ENCODE data around the gene RBFOX2.

RBFOX2 gene

DNA sequence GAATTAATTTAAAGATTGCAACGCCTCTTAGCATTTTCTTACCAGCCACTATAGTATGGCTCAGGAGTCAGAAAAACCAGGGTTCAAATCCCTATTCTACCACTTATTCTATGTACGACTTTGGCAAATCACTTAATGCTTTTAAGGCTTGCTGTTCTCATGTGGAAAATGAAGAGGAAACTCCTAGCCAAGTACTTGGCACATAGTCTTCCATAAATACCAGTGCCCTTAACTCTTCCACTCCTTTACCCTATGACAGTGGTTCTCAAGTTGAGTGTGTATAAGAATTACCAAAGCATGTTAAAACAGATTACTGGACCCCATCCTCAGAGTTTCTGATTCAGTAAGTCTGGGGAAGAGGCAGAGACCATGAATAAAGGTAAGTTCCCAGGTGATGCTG lies 107.6 kb downstream of the RBFOX2 start:
- DNase-seq: no peak

DNA sequence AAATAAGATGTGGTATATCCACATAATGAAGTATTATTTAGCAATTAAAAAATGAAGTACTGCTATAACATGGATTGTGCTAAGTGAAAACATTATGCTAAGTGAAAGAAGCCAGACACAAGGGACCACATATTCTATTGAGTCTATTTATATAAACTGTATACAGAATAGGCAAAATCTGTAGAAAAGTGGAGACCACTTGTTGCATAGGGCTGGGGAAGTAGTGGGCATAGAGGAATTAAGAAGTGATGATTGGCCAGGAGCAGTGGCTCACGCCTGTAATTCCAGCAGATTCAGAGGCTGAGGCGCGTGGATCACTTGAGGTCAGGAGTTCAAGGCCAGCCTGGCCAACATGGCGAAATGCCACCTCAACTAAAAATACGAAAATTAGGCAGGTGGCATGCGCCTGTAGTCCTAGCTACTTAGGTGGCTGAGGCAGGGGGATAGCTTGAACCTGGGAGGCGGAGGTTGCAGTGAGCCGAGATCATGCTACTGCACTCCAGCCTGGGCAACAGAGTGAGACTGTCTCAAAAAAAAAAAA lies 109.6 kb downstream of the RBFOX2 start:
- no peak for DNase-seq

DNA sequence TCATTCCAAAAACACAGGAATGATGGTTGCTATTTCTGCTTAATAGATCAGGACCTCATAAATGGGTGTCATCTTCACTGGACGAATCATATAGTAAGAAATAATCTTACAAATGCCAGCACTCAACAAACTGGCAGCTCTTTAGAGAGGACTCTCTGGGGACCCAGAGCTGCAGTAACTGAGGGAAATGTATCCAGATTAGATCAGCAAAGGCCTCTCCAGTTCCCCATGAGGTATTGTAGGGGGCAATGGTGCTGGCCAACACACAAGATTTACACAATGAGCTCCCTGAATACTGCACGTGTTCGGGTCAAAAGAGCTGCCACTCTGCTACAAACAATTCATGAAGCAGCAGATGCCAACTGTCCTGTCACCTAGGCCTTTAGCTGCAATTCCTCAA lies 110.2 kb downstream of the RBFOX2 start:
- DNase-seq: no peak

DNA sequence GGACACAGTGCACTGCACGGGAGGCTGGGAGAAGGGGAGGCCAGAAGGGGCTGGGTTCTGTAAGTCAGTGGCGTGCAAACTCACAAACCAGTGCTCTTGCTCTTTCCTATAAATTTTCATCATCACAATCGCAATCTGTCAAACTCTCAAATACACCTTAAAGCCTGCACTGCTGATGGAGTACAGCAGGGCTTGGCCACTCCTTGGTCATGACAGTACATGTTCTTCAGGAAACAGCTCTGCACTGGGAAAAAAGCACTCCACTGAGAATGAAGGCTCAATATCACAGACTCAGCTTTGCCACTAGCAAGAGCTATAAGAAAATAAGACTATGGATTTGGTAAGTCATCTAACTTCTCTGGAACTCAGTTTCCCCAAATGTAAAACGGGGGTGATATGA lies 111.0 kb downstream of the RBFOX2 start:
- DNase-seq: no peak

DNA sequence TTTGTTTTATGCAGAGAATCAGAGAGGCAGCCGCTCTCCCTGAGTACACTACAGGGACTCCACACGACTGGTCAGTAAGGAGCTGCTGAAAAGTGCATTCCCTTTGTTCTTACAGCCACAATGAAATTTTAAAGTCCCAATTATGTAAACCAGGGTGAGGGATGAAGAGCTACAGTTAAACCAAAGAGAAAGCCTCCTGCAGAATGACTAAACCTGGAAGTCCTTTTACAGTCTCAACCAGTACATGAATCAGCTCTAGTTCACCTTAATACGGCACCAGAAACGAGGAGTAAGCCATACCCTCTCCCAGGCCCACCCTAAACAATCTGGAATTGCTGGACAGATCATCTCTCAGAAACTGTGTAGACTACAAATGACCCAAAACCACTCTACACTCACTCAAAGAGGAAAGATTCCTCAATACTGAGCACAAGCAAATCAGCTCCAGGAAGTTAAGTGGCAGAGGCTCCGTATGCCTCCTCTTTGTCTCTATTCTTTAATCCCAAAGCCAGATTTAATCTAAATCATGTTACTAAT lies 113.1 kb downstream of the RBFOX2 start:
- DNase-seq: no peak

DNA sequence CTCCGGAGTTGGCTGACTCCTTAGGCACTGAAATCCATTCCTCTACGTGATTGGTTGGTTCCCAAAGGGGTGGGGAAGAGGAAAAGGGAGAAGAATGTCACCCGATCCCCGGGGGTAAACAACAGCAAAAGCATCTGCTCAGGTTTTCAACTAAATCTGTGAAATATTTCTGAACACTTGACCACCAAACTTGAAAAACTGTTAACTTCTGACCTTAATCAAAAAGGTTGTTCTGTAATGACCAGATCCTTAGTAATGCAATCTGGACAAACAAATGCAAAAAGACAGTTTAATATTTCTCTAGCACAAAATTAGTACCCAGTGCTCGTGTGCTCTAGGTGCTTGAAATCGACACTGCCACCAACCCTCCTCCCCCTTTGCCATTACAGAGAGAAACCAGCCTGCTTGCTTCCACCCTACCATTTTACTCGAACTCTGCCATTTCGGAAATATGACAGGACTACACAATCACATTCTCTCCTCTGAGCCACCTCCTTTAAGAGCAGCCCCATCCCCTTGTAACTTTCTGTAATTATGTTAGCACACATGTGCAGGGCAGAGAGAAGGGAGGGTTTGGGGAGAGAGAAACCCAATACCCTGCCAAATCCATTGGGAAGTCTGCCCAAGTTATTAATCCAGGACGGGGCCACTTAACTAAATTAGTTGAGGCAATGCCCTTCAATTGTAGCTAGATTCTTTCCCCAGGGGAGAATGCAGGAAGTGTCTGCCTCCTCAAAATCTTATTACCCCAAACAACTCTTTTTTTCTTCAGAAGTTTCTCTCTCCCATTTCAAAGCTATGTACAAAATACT lies 113.8 kb downstream of the RBFOX2 start:
- peak; percentile 83 for DNase-seq

DNA sequence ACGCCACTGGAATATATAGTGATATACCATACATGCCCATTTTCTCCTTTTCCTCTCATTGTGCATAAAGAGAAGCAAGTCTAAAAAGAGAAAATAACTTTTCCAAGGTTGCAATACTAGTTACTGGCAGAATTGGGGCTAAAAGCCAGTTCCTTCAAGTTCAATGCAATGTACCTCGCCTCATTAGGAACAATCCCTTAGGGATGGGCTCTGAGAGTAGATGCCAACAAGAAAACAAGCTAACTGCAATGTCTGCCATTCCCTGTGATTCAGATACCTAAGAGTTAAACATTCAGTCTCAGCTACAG lies 114.3 kb downstream of the RBFOX2 start:
- DNase-seq: no peak

DNA sequence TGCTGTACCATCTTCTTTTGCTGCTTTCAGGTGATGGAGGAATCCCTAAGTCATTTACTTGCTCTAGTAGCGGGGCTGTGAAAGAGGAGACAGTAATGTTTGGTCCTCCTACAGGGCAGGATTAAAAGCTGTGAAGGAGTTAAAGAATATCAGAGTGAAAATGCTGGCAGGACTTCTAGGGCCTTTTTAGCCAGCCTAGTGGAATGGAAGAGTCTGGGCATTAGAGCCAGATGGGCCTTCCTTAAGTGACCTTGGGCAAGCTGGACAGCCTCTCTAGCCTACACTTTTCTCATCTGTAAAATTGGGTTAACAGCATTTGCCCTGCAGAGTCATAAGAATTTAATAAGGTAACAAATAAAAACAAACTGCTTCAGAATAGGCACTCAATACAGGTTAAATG lies 114.7 kb downstream of the RBFOX2 start:
- no peak for DNase-seq

DNA sequence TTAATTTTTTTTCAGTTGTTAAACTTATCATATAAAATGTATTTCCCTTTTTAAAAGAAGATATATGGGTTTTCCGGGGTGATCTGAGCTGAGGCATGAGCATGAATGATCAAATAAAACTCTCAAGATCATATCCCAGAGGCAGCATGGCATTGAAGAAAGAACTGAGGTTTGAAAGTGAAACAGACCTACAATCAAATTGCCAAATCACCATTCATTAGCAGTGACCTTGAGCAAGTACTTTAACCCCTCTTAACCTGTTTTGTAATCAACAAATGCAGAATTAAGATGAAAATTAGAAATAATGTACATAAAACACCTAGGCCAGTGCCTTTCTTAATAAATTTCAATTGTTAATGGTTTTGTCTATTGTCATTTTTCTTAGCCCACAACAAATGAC lies 116.0 kb downstream of the RBFOX2 start:
- no peak for DNase-seq

DNA sequence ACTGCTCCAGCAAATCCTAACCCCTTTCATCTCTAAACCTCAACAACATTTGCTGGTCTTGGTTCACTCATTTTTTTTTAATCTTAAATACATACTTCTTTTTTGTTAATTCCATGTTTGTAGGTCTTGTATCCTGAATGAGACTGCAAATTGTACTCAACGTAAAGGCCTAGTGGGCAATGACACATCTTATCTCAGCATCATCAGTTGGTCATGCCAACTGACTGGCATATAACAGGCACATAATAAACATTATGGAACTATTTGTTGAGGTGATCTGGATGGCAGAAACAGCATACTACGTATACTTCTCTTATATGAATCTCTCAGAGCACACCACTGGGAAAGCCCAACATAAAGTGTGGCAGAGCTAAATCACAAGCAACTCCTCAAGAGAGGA lies 116.7 kb downstream of the RBFOX2 start:
- no peak for DNase-seq

DNA sequence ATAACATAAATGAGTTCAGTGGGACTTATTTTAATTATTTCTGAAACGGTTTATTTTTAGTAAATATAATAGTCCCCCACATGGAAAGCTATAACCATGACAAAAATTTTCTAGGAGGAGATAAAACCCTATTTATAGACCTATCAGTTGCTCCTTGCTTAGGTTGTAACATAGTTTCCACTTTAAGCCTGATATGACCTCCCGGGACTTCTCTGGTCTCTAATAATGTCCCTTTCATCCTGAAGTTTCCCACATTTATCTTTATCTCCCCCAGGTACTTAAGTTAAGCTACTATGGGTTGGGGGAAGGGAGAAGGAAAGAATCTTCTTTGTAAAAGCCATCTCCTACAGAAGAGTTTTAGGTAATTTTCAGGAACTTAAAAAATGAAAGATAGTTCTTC lies 117.7 kb downstream of the RBFOX2 start:
- DNase-seq: no peak

DNA sequence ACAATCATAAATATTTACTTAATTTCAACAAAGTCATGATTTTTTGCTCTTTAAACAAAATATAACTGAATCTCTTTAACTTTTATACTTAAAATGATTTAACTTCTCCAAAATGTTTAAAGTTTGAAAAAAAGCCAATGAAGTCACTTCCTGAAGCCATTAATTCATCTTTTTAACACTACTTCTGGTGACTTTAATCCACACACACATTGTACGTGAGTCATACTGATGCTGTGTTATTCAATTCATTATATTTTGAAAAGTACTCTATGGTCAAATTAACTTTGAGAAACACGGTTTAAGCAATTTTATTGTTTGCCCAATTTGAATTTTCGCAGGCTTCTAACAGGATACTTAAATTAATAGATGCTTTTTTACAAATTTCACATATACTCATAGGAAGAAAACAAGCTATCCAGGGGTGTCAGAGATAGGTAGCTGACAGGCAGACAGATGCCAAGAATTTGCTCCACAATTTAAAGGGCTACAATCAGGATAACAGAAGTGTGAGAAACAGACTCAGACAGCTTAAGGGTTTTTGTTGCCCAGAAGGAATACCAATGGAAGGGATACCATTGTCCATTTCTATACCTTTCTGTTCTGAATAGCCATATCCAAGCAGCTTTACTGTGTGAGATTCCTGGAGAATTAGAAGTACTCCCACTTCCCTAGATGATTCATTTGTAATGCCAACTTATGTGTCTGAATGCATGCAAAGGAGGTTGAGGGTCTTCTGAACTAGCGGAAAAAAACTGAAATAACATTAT lies 118.4 kb downstream of the RBFOX2 start:
- no peak for DNase-seq

DNA sequence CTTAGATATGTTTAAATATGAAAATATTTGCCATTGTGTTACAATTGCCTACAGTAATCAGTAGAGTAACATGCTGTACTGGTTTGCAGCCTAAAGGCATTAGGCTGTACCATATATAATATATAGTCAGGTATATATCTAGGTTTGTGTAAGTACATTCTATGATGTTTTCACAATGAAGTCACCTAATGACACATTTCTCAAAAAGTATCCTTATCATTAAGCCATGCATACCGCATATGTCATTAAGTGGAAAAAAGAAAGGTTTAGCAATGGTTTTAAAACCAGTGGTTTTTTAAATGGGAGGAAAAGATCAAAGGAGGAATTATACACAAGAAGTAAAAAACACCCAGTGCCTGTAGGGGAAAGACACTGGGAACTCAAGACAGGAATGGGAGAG lies 122.7 kb downstream of the RBFOX2 start:
- no peak for DNase-seq

DNA sequence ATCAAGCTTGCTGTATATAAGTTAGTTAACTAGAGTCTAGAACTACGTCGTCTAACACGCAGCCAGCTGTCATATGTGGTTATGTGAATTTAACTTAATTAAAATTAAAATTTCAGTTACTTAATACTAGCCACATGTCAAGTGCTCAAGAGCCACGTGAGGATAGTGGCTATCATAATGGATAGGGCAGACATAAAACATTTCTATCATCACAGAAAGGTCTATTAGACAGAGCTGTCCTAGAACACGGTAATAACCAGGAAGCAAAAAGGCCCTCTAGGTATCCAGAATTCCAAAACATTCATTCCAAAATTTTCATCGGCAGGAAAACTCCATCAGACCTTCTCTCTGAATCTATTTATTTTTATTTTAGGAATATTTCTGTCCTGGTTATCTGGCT lies 123.9 kb downstream of the RBFOX2 start:
- DNase-seq: no peak

DNA sequence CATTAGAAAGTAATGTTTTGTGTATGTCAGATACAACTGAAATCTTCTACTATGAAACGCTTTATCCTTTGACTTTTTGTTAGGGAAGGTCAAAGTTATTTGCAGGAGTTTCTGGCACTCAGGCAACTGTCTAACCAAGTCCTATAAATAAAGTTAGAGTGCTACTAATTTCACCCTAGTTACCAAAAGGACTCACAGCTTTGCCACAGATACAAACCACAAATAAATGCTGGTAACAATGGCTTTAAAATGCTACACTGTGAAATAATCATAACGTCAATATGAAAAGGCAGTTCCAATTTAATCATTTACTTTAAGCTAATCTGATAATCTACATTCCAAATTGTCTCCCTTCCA lies 124.3 kb downstream of the RBFOX2 start:
- no peak for DNase-seq

DNA sequence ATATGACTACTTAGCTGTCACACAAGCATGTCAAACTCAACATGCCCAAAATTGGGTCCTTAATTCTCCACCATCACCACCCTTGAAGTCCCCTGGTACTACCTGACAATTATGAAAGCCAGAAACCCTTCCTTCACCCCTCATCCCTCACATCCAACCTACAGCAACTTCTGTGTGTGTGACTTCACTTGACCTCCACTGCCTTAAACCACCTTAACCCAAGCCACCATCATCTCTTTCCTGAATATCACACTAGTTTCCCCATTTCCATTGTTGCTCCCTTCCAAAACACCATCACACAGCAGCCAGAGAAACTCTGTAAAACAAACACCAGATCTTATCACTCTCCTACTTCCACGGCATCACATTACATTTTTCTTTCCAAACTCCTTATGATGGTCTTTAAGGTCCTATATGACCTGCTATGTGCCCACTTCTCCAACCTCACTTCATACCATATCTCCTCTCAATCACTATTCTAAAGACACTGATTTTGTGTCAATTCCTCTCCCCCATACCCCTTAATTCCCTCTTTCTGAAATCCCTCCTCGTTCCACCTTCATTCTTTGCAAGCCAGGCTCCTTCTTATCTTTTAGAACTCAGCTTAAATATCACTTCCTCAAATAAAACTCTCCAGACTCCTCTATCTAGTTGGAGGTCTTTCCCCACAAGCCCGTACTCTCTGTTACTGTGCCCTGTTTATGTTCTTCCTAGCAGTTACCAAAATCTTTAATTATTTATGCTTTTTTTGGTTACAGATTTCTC lies 124.9 kb downstream of the RBFOX2 start:
- no peak for DNase-seq

DNA sequence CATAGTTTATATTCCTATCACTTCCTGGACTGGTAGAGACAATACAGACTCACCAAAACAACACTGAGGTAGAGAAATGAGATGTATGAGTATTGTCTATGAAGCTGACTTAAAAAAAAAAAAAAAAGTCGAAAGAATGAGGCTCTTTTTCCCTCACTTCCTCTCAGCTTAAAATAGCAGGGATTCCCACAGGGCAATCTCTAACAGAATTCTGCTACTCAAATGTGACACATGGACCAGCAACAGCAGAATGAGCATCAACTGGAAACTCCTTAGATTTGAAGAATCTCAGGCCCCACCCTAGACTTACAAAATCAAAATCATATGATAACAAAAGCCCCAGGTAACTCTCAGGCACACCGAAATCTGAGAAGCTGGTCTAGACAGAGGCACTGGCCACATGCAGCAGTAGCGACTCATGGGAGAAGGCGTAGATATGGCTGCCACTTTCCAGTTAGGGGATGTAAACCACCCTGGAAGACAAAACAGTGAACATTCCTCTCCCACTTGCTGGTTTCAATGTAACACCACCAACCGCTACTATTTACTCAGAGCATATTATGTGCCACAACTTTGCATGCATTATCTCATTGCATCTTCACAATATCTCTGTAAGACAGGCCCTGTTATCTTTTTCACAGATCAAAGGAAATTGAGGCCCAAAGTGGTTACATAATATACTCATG lies 128.0 kb downstream of the RBFOX2 start:
- DNase-seq: no peak

DNA sequence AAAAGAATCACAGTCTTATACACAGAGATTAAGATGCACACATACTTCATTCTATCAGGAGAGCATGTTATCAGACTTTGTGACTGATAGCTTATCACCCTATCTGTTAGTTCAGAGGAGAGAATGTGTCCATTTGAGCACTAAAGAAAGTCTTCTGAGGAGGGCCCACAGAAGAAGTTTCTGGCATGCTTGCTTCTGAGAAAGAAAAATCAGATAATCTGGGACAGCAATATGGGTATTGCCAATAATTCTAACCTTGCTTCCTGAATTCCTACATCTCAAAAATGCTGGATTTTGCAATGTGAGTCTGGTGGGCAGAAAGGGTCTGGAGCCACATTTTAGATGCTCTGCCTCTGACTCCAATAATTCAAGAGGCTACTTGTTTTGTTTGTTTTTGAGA lies 128.9 kb downstream of the RBFOX2 start:
- DNase-seq: no peak

DNA sequence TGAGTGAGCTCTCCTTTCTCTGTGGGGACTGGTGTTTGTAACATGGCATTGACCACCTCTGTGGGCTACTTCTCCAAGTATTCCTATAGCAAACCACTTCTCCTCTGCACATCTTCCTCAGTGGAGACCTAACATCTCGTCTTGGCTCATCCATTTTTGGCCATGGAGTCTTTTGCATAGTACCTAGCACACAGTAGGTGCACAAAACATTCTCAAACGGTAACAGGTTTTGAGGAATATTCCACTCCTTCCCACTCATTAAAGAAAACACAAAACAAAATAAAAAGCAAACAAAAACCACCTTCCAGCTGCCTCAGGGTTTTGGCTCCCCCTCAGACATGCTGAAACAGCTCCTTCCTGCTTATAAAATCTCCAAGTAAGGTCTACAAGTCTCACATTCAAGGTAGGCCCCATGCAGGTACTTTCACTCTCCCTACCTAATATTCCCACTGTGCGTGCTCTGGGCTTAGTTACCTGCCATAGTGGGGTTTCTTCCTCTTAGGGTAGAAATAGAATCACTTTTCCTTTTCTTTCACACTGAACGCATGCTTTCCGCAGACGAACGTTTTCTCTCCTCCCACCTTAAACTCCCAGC lies 132.4 kb downstream of the RBFOX2 start:
- no peak for DNase-seq

DNA sequence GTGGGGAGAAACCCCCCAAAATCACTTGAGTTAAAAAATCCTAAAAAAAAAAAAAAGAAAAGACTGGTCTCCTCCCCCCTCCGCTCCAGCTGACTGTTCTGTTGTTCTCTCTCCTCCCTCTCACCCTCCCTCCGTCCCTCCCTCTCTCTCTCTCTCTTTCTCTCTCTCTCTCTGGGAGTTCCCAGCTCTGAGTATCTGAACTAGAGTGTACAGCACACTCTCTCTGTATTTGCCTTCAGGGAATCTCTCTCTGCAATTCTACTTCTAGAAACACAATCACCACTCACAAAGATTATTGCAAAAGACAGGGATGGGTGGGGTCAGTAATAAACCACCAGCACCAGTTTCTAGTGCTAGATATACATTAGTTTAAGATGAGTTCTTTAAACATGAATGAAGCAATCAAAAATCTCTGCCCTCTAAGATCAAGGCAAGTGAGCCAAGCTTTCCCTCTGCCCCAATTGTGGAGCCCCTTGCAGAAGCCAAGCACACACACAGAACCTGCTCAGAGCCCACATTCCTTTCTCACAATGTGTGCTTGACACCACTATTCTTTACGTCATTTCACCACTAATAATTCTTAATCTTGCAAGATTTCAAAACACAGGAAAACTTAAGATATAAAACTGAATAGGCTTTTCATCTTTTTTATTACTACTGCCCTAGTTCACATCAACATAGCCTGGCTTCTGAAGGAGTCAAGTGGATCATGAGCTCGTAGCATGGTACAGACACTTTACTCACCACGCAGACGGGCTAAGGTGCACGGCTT lies 133.5 kb downstream of the RBFOX2 start:
- peak; percentile 73 for DNase-seq

DNA sequence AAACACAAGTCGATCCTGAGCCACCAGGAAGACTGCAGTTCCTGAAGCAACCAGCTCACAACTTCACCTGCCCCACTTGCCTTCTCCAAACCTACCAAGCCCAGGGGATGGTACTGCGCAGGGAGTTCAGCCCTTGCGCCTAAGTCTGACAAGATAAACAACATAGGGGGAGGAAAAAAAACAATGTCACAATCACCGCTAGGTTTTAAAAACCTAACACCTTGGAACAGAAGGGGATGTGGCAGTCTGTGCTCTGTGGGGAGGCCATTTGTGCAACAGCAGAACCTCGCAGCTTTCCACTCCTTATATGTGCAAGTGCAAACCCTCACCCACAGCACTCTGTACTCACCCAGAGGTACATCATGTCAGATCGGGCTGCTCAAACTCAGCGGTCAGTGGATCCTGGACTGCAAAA lies 134.2 kb downstream of the RBFOX2 start:
- DNase-seq: no peak

DNA sequence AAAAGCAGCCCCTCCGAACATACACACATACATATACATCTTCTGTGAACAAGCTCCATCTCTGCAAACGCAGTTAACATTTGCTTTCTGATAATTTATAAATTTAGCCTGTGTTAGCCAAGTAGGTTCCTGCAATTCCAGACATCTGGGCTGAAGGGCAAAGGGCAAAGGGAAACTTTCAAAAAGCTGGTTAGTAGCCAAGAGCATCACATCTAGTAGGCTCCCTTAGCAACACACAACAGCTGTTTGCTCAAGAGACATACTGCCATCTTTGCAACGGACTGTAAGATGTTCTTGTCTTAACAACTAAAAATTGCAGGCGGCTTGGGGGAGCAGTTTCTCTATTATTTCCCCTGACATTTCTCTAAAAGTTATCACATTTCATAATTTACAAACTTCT lies 134.9 kb downstream of the RBFOX2 start:
- DNase-seq: peak; percentile 59

Data from right hindlimb (tissue), 1 donor.